A549 (cell line): Measurements from ENCODE around the gene OVCH2.

ENCODE experiments used
- EHMT2 ChIP-seq: fragments of 200-600 bp; sonication (generic); IDR thresholded peaks from 2 replicates; pipeline ENCODE4 v1.6.1; 2016; ENCODE audit warnings: antibody characterized with exemption, low read depth, mild to moderate bottlenecking, moderate library complexity
- MAFK ChIP-seq: fragments of 450-650 bp; IDR thresholded peaks from 2 replicates; pipeline ENCODE4 v1.6.1; 2014; ENCODE audit not compliant: partially characterized antibody
- POLR2A ChIP-seq: IDR thresholded peaks from 2 replicates; pipeline ENCODE4 v1.6.1; 2012; ENCODE audit warnings: mild to moderate bottlenecking, low read length
- RCOR1 ChIP-seq: fragments of 150-350 bp; IDR thresholded peaks from 2 replicates; pipeline ENCODE4 v1.6.1; 2014; ENCODE audit warnings: antibody characterized with exemption, low read length, low read depth
- ZFP36 ChIP-seq: fragments of 450-650 bp; IDR thresholded peaks from 2 replicates; pipeline ENCODE4 v1.6.1; 2014; ENCODE audit warnings: borderline replicate concordance; ENCODE audit not compliant: partially characterized antibody
- TF ChIP-seq, protein P1 (sequence below): fragments of >200 bp; sonication (Bioruptor Twin); formaldehyde crosslinking; IDR thresholded peaks from 3 replicates; pipeline ENCODE4 v1.5.1; 2016

DNA sequence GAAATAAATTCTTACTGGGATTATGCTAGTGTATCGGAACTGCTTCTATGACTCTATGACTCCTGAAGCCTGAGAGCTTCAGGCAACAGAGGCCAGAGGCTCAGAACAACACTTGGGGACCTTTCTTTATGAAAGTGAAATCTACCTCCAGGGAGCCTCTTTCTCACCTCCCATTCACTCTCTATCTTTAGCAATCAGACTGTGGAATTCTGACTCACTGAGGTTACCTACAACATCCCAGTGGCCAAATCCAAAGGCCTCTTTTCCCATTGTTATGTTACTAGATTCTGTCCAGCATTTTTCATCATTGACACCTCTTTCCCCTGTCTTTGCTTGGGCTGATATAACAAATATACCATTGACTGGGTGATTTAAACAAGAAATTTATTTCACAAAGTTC is 18.9 kb downstream of the OVCH2 start:
- no peak for TF ChIP-seq MAFK
- no peak for TF ChIP-seq RCOR1
- TF ChIP-seq ZFP36: no peak
- TF ChIP-seq EHMT2: no peak
- no peak for TF ChIP-seq POLR2A
- TF ChIP-seq, protein P1, sequence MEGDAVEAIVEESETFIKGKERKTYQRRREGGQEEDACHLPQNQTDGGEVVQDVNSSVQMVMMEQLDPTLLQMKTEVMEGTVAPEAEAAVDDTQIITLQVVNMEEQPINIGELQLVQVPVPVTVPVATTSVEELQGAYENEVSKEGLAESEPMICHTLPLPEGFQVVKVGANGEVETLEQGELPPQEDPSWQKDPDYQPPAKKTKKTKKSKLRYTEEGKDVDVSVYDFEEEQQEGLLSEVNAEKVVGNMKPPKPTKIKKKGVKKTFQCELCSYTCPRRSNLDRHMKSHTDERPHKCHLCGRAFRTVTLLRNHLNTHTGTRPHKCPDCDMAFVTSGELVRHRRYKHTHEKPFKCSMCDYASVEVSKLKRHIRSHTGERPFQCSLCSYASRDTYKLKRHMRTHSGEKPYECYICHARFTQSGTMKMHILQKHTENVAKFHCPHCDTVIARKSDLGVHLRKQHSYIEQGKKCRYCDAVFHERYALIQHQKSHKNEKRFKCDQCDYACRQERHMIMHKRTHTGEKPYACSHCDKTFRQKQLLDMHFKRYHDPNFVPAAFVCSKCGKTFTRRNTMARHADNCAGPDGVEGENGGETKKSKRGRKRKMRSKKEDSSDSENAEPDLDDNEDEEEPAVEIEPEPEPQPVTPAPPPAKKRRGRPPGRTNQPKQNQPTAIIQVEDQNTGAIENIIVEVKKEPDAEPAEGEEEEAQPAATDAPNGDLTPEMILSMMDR: no peak
